ENCODE data around the gene CD109.

CD109 gene

GRCh38 chr6:73694711-73695411 lies 1.1 kb upstream of the CD109 start:
- Histone ChIP-seq H3K27ac (no peak overlapping the region), H3K9ac (no peak overlapping the region), H3K27me3 (ENCODE audit: insufficient read depth, low read depth) (no peaks in the 10 kb centered on the region), H3K4me3 (IDR thresholded peaks at IDR 0.05; ENCODE audit: insufficient read depth, low read depth, low read length) (no peak overlapping the region), H3K36me3 (ENCODE audit: insufficient read depth) (no peaks in the 10 kb centered on the region), H3K4me1 (ENCODE audit: low read depth, poor library complexity, severe bottlenecking) (peaks cover 6% of the 10 kb centered on the region), H4K20me1 (ENCODE audit: insufficient read depth) (no peaks in the 10 kb centered on the region), H3K79me2 (ENCODE audit: insufficient read depth, low read depth) (no peaks in the 10 kb centered on the region), H3K4me2 (peak overlapping the region; percentile 15; the same call in 1 of the 2 replicates), H2AFZ (ENCODE audit: low read depth) (peak overlapping the region; percentile 95; the same call in 1 of the 2 replicates)
- TF ChIP-seq CTCF (conservative IDR thresholded peaks at IDR 0.05; ENCODE audit: low read depth, low read length): no peak

DNA sequence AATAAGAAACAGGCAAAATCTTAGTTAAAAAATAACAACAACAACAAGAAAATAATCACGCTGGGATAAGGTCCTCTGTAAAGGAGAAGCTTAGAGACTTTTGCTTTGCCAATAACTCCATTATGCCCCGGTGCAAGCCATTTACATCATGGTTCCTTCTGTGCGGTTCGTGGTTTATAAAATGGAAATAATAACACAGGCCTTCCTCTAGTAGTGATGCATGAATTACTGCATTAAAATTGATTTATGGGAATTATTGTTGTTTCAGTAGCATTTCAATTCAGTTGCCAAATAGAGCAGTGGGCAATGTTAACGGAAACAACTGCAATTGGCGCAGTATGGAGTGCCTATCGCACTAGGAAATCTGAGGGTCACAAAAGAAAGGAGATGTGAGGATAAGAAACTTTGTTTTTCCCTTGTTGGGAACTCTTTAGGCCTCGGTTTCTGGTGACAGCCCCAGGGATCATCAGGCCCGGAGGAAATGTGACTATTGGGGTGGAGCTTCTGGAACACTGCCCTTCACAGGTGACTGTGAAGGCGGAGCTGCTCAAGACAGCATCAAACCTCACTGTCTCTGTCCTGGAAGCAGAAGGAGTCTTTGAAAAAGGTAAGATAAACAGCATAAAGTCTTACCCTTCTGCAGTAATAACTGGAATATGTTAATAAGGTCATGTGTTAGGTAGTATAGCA lies 1.1 kb downstream of the CD109 start:
- Histone ChIP-seq H3K27me3 (ENCODE audit: insufficient read depth, low read depth) (no peaks in the 10 kb centered on the region), H3K27ac (no peak overlapping the region), H3K4me3 (IDR thresholded peaks at IDR 0.05; ENCODE audit: insufficient read depth, low read depth, low read length) (no peak overlapping the region), H4K20me1 (ENCODE audit: insufficient read depth) (no peaks in the 10 kb centered on the region), H3K79me2 (ENCODE audit: insufficient read depth, low read depth) (no peaks in the 10 kb centered on the region), H2AFZ (ENCODE audit: low read depth) (0 out of 2 replicates have a peak overlapping the region, but pooled peaks have one; percentile 95), H3K4me2 (peak overlapping the region; percentile 15), H3K36me3 (ENCODE audit: insufficient read depth) (no peaks in the 10 kb centered on the region), H3K4me1 (ENCODE audit: low read depth, poor library complexity, severe bottlenecking) (peaks cover 12% of the 10 kb centered on the region), H3K9ac (no peak overlapping the region)
- no peak for TF ChIP-seq CTCF (conservative IDR thresholded peaks at IDR 0.05; ENCODE audit: low read depth, low read length)

- Histone ChIP-seq H3K4me2 (no peak overlapping the region), H3K9ac (no peak overlapping the region), H3K27me3 (ENCODE audit: insufficient read depth, low read depth) (no peaks in the 10 kb centered on the region), H3K36me3 (ENCODE audit: insufficient read depth) (no peaks in the 10 kb centered on the region), H2AFZ (ENCODE audit: low read depth) (no peak overlapping the region), H3K4me1 (ENCODE audit: low read depth, poor library complexity, severe bottlenecking) (peaks cover 29% of the 10 kb centered on the region), H3K4me3 (IDR thresholded peaks at IDR 0.05; ENCODE audit: insufficient read depth, low read depth, low read length) (no peak overlapping the region), H3K27ac (no peak overlapping the region), H4K20me1 (ENCODE audit: insufficient read depth) (no peaks in the 10 kb centered on the region), H3K79me2 (ENCODE audit: insufficient read depth, low read depth) (no peaks in the 10 kb centered on the region)
- no peak for TF ChIP-seq CTCF (conservative IDR thresholded peaks at IDR 0.05; ENCODE audit: low read depth, low read length)
These were observed 3.9 kb downstream of the CD109 start for GRCh38 chr6:73699676-73700459.

DNA sequence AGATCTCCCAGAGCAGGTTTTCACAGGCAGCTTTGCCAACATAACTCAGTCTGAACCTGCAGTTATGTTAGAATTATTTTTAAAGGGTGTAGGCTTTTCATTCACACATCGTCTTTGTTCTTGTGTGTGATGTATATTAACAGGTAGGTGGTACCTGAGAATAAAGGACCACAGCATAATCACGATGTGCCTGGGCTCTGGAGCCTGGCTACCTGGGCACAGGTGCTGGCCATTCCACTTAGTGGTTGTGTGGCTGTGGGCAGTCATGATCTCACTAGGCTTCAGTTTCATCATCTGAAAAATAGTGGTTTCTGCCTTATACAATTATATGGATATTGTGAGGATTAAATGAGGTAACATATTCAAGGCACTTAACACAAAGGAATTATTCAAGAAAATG lies 6.4 kb downstream of the CD109 start:
- Histone ChIP-seq H3K4me3 (IDR thresholded peaks at IDR 0.05; ENCODE audit: insufficient read depth, low read depth, low read length) (no peak overlapping the region), H3K4me2 (no peak overlapping the region), H3K79me2 (ENCODE audit: insufficient read depth, low read depth) (no peaks in the 10 kb centered on the region), H3K27ac (no peak overlapping the region), H3K4me1 (ENCODE audit: low read depth, poor library complexity, severe bottlenecking) (peaks cover 23% of the 10 kb centered on the region), H4K20me1 (ENCODE audit: insufficient read depth) (no peaks in the 10 kb centered on the region), H2AFZ (ENCODE audit: low read depth) (no peak overlapping the region), H3K27me3 (ENCODE audit: insufficient read depth, low read depth) (no peaks in the 10 kb centered on the region), H3K9ac (no peak overlapping the region), H3K36me3 (ENCODE audit: insufficient read depth) (no peaks in the 10 kb centered on the region)
- TF ChIP-seq CTCF (conservative IDR thresholded peaks at IDR 0.05; ENCODE audit: low read depth, low read length): no peak
